Tibial artery (tissue), 4 donors: Measurements from ENCODE around the gene KLK13.

Experiments used
- DNase-seq, 2 donors: peaks; one replicate each; pipeline ENCODE4 v3.0.0-alpha.2; 2019
- H3K27ac ChIP-seq, 2 donors: fragments of 200-600 bp; sonication (generic) in 1 of 2; 1 replicate in 1 of 2; 2 replicates in 1 of 2; pipeline ENCODE4 v1.5.1; 2018 to 2019; ENCODE audit warnings: mild to moderate bottlenecking in 1 of 2
- H3K27me3 ChIP-seq, 2 donors: fragments of 200-600 bp; sonication (generic) in 1 of 2; one replicate each; pipeline versions ENCODE4 v1.5.1 to v1.6.0; 2016 to 2019
- H3K36me3 ChIP-seq, 3 donors: fragments of 200-600 bp; sonication (generic) in 2 of 3; one replicate each; pipeline ENCODE4 v1.5.1; 2016 to 2019; ENCODE audit warnings: mild to moderate bottlenecking in 2 of 3
- H3K4me1 ChIP-seq, 4 donors: fragments of 200-600 bp; sonication (generic) in 2 of 4; 1 replicate in 3 of 4; 2 replicates in 1 of 4; pipeline ENCODE4 v1.5.1; 2016 to 2019
- H3K4me3 ChIP-seq, 2 donors: fragments of 200-600 bp; sonication (generic) in 1 of 2; 1 replicate in 1 of 2; 2 replicates in 1 of 2; pipeline ENCODE4 v1.5.1; 2018 to 2019; ENCODE audit warnings: mild to moderate bottlenecking in 2 of 2
- H3K9me3 ChIP-seq, 3 donors: fragments of 200-600 bp; sonication (generic) in 1 of 3; one replicate each; pipeline ENCODE4 v1.5.1; 2016 to 2019
- intact Hi-C: fragments of 100-400 bp; cut with DNase I; formaldehyde crosslinking; loops from one replicate; pipeline ENCODE4 v1.15.0; 2023; ENCODE audit warnings: low total_unique reads
- TF ChIP-seq, protein P1 (sequence below), 2 experiments: fragments of 200-600 bp in 1 of 2; fragments of 450-650 bp in 1 of 2; IDR thresholded peaks; one replicate each; pipeline ENCODE4 v1.5.1; 2017 to 2019; ENCODE audit warnings: antibody characterized with exemption in 2 of 2, mild to moderate bottlenecking in 1 of 2, moderate library complexity in 1 of 2

The KLK13 gene

DNA sequence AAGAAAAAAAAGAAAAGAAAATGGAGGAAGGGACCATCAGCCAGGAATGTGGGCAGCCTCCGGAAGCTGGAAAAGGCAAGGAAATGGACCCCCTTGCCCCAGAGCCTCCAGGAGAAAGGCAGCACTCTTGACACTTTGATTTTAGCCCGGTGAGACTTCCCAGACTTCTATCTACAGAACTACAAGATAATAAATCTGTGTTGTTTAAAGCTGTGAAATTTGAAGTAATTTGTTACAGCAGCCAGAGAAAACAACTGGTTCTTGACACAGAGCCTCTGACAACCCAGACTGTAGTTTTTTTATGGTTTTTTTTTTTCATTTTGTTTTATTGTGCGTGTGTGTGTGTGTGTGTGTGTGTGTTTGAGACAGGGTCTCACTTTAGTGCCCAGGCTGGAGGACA is 35.7 kb upstream of the KLK13 start:
- DNase-seq, result no peak
- Histone ChIP-seq H3K4me1 (no peaks in the 10 kb centered on the region), H3K9me3 (no peaks in the 10 kb centered on the region), H3K27ac (no peak overlapping the region), H3K4me3 (no peak overlapping the region), H3K27me3 (no peaks in the 10 kb centered on the region), H3K36me3 (peaks cover 5 to 66% (median 41%) of the 10 kb centered on the region in 3 donors)
- TF ChIP-seq, protein P1, sequence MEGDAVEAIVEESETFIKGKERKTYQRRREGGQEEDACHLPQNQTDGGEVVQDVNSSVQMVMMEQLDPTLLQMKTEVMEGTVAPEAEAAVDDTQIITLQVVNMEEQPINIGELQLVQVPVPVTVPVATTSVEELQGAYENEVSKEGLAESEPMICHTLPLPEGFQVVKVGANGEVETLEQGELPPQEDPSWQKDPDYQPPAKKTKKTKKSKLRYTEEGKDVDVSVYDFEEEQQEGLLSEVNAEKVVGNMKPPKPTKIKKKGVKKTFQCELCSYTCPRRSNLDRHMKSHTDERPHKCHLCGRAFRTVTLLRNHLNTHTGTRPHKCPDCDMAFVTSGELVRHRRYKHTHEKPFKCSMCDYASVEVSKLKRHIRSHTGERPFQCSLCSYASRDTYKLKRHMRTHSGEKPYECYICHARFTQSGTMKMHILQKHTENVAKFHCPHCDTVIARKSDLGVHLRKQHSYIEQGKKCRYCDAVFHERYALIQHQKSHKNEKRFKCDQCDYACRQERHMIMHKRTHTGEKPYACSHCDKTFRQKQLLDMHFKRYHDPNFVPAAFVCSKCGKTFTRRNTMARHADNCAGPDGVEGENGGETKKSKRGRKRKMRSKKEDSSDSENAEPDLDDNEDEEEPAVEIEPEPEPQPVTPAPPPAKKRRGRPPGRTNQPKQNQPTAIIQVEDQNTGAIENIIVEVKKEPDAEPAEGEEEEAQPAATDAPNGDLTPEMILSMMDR (IDR thresholded peaks at IDR 0.05), result no peak
- intact Hi-C loops, result loop anchor here (10.0 kb wide), 1 partner anchor 1076 kb away; the partner anchor contains the start of genes VRK3 and ZNF473

DNA sequence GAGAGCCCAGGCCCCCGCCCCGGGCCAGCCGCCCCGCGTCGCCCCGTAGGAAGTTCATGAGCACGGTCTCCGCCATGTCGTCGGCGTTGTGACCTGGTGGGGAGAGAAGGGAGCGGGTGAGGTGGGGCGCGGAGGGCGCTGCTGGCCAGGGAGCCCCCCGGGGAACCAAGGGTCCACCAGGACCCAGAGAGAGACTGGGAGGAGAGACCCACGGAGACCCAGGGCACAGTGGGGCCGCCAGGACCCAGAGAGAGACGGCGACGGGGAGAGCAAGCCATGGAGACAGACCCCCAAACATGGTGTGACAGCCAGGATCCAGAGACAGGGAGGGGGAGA is 34.1 kb upstream of the KLK13 start:
- TF ChIP-seq, protein P1 (IDR thresholded peaks at IDR 0.05), result no peak
- no peak overlapping the region for H3K4me3 ChIP-seq
- no peaks in the 10 kb centered on the region for H3K27me3 ChIP-seq
- H3K27ac ChIP-seq, result no peak overlapping the region
- intact Hi-C loops, result no loop called here
- peaks cover 5 to 54% (median 40%) of the 10 kb centered on the region in 3 donors for H3K36me3 ChIP-seq
- H3K4me1 ChIP-seq, result no peaks in the 10 kb centered on the region
- no peak for DNase-seq
- no peaks in the 10 kb centered on the region for H3K9me3 ChIP-seq

DNA sequence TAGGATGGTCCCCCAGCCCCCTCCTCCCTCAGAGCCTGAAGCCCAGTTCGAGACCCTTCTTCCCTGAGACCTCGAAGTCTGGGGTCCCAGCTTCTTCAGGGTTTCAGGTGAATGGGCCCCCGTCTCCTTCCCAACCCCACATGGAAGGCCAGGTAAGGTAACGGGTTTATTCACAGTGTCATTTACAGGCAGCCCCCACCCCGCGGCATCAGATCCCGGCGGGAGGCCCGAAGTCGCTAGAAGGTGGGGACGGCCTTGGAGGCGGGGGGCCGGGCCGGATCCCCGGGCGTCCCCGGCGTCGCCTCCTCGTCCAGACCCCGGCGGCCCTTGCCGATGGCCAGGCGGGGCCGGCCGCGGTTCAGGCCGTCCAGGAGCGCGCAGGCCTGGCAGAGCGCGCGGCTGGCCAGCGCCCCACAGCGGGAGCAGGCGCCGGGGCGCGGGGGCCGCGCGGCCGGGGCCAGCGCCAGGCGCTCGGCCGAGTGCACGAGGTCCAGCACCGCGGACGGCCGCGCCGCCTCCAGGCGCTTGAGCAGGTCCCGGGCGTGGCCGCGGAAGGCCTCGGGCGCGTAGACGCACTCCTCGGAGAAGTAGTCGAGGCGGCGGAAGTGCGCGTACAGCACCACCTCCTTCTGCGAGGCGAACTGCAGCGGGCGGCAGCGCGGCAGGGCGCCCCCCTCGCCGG is 33.6 kb upstream of the KLK13 start:
- H3K36me3 ChIP-seq, result peaks cover 5 to 49% (median 35%) of the 10 kb centered on the region in 3 donors
- H3K4me3 ChIP-seq, result no peak overlapping the region
- intact Hi-C loops, result no loop called here
- TF ChIP-seq, protein P1 (IDR thresholded peaks at IDR 0.05), result no peak
- no peak overlapping the region for H3K27ac ChIP-seq
- H3K27me3 ChIP-seq, result no peaks in the 10 kb centered on the region
- H3K9me3 ChIP-seq, result no peaks in the 10 kb centered on the region
- DNase-seq, result no peak
- H3K4me1 ChIP-seq, result no peaks in the 10 kb centered on the region

DNA sequence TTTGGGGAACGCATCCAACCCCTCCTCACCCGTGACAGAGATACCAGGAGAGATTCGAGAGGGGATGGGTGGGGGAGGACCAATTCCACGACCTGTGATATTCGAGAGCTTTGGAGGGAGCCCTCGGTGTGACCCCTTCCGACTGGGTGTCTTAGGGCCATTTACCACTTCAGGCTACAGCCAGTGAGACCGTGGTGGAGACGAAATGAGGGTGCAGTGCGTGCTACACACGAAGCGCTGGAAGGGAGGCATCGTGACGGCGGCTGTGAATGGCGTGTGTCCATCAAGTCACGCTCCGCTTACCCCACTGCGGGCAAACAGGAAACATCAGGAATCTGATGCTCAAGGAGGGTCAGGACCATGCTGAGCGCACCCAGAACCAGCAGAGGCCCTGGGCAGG is 32.9 kb upstream of the KLK13 start:
- H3K9me3 ChIP-seq, result no peaks in the 10 kb centered on the region
- TF ChIP-seq, protein P1 (IDR thresholded peaks at IDR 0.05), result no peak
- intact Hi-C loops, result no loop called here
- no peaks in the 10 kb centered on the region for H3K4me1 ChIP-seq
- H3K36me3 ChIP-seq, result peaks cover 1 to 43% (median 29%) of the 10 kb centered on the region in 3 donors
- H3K4me3 ChIP-seq, result no peak overlapping the region
- H3K27ac ChIP-seq, result no peak overlapping the region
- H3K27me3 ChIP-seq, result no peaks in the 10 kb centered on the region
- no peak for DNase-seq

DNA sequence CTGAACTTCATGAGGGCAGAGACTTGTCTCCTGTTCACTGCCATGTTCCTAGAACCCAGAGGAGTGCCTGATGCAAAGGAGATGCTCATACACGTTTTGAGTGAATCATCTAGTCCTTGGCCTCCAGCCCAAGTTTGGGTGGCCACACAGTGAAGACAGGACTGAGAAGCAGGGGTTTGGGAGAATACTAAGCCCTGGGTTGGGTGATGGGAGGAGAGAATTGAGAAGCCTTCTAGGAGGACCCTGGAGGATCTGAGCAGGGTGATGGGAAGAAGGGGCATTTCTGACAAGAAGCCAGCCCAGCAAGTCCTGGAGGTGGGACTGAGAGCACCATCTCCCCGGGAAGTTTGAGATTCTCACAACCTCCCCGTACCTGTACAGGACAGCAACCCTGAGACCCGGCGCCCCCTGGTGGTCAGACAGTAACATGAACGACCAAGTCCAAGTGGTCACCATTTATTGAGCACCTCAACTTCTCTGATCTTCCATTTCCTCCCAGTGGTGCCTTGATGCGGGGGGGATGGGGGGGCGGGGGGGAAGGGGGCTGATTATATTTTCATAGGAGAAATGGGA is 32.4 kb upstream of the KLK13 start:
- no peak for DNase-seq
- TF ChIP-seq, protein P1 (IDR thresholded peaks at IDR 0.05), result peak; percentile 35 to 52
- no peaks in the 10 kb centered on the region for H3K27me3 ChIP-seq
- H3K4me3 ChIP-seq, result no peak overlapping the region
- intact Hi-C loops, result no loop called here
- H3K27ac ChIP-seq, result no peak overlapping the region
- no peaks in the 10 kb centered on the region for H3K4me1 ChIP-seq
- H3K9me3 ChIP-seq, result no peaks in the 10 kb centered on the region
- H3K36me3 ChIP-seq, result peaks cover 0 to 38% (median 24%) of the 10 kb centered on the region in 3 donors
